Measurements from ENCODE around the gene MMP21.

GRCh38 chr10:125795637-125796190 is 20.1 kb upstream of the MMP21 start:
- TF ChIP-seq MYC (CRISPR knock-in tag; IDR thresholded peaks at IDR 0.05; ENCODE audit: borderline replicate concordance) (no peak), CTCF (CRISPR knock-in tag; IDR thresholded peaks at IDR 0.05) (no peak), ZNF766 (CRISPR knock-in tag; IDR thresholded peaks at IDR 0.05; ENCODE audit: borderline replicate concordance) (no peak), MLLT10 (CRISPR knock-in tag; IDR thresholded peaks at IDR 0.05) (no peak)
